ENCODE measurements around the gene ZNF626.
"Not testable (repeated sequence)": the region's sequence is repeated elsewhere in the genome, so short reads cannot be mapped to it uniquely, and the experiment has no call there.

Gene ZNF626

GRCh38 chr19:20661150-20661819, at the start of gene ZNF626:
ZNF626 (minus strand) TSS chr19:20661571; CDS start chr19:20661446, 125 bp downstream.
- peaks cover 52% of the 10 kb centered on the region for H3K36me3 Mint-ChIP-seq
- peak within 1 kb of the TSS; percentile 90 for H3K4me3 Mint-ChIP-seq
- peaks cover 4% of the 10 kb centered on the region for H3K9me3 Mint-ChIP-seq
- ATAC-seq (peak; percentile 99), DNase-seq (ENCODE audit: low spot score in 2 of 2) (peak; percentile 79 to 90)
- H3K4me1 Mint-ChIP-seq = peaks cover 42% of the 10 kb centered on the region
- H3K27ac Mint-ChIP-seq = peak within 1 kb of the TSS; percentile 97

- H3K4me3 Mint-ChIP-seq = no peak overlapping the region
- no peaks in the 10 kb centered on the region for H3K36me3 Mint-ChIP-seq
- no peak for ATAC-seq
- peaks cover 3% of the 10 kb centered on the region for H3K4me1 Mint-ChIP-seq
- DNase-seq (ENCODE audit: low spot score in 2 of 2) = no peak
- H3K9me3 Mint-ChIP-seq = no peaks in the 10 kb centered on the region
- H3K27ac Mint-ChIP-seq = no peak overlapping the region
Observed at GRCh38 chr19:20669263-20669662, 7.9 kb upstream of the ZNF626 start.

DNA sequence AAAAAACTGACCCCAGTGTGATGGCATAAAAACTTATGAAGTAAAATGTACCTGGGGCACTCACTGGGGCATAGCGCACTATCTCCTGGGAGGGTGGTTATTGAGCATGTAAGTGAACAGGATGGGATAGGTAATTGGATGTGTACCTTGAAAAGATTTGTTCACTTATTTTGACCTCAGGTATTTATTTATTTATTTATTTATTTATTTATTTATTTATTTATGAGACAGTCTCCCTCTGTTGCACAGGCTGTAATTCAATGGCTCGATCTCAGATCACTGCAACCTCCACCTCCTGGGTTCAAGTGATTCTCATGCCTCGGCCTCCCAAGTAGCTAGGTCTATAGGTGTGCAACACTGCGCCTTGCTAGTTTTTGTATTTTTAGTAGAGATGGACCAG, 5.9 kb upstream of the ZNF626 start:
- ATAC-seq (no peak), DNase-seq (ENCODE audit: low spot score in 2 of 2) (no peak)
- Mint-ChIP-seq H3K27ac (no peak overlapping the region), H3K9me3 (peaks cover 4% of the 10 kb centered on the region), H3K36me3 (no peaks in the 10 kb centered on the region), H3K4me3 (no peak overlapping the region), H3K4me1 (peaks cover 19% of the 10 kb centered on the region)

DNA sequence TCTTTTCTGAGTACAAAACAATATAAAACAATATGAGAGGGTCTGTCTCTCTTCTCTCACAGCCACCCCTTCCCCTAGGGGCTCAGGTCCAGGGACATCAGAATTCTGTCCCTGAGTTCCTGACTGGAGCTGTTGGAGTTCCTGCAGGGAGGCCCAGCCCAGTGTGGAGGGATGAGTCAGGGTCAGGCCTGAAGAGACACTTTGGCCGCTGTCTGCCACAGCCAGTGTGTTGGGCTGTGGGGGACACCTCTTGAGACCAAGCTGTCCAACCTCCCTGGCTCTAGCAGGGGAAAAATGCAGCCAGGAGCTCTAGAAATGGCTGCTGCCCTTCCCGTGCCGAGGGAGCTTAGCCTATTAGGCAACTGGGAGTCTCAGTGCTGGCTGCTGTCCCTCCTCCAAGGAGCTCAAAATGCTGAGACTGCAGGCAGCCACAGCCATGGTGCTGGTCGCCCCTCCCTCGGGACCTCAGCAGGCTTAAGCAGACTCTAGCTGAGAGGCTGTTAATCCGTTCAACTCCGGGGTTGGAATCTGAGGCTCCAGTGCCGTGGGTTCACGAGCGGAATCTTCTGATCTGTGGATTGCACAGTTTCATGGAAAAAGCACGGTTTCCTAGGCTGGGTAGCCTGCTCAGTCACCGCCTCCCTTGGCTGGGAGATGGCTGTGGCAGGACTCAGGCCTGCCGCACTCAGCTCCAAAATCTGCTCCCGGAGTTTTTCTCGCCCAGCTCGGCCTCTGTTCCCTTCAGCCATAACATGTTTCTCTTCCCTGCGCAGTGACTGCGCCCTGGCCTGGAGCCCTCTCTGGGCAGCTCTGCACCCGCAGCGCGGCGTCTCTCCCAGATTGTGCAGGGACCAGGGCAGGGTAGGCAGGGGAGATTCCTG, 3.8 kb upstream of the ZNF626 start:
- no peak for DNase-seq (ENCODE audit: low spot score in 2 of 2)
- Mint-ChIP-seq H3K9me3 (peaks cover 4% of the 10 kb centered on the region), H3K36me3 (peaks cover 14% of the 10 kb centered on the region), H3K27ac (peak overlapping the region; percentile 73), H3K4me1 (peaks cover 21% of the 10 kb centered on the region), H3K4me3 (peak overlapping the region; percentile 44)
- no peak for ATAC-seq

DNA sequence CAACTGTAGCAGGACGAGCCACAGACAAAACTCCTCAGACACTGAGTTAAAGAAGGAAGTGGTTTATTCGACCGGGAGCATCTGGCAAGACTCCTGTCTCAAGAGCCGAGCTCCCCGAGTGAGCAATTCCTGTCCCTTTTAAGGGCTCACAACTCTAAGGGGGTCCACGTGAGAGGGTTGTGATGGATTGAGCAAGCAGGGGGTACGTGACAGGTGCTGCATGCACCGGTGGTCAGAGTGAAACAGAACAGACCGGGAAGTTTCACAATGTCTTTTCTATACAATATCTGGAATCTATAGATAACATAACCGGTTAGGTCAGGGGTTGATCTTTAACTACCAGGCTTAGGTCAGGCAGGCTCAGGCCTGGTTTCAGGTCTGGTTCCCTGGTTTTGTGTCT, 3.1 kb upstream of the ZNF626 start:
- H3K9me3 Mint-ChIP-seq; DNase-seq (ENCODE audit: low spot score in 2 of 2); ATAC-seq: not testable (repeated sequence)
- Mint-ChIP-seq H3K4me3 (peak overlapping the region; percentile 44), H3K36me3 (peaks cover 20% of the 10 kb centered on the region), H3K27ac (peak overlapping the region; percentile 73), H3K4me1 (peaks cover 21% of the 10 kb centered on the region)

- Mint-ChIP-seq H3K4me1 (peaks cover 33% of the 10 kb centered on the region), H3K4me3 (no peak overlapping the region), H3K27ac (no peak overlapping the region), H3K36me3 (peaks cover 39% of the 10 kb centered on the region), H3K9me3 (peaks cover 4% of the 10 kb centered on the region)
- no peak for ATAC-seq
- no peak for DNase-seq (ENCODE audit: low spot score in 2 of 2)
Observed at GRCh38 chr19:20662421-20663105, 1.2 kb upstream of the ZNF626 start.

GRCh38 chr19:20660473-20661140, 764 bp downstream of the ZNF626 start:
- Mint-ChIP-seq H3K4me3 (peak overlapping the region; percentile 90), H3K4me1 (peaks cover 45% of the 10 kb centered on the region), H3K27ac (peak overlapping the region; percentile 97), H3K36me3 (peaks cover 58% of the 10 kb centered on the region), H3K9me3 (peaks cover 4% of the 10 kb centered on the region)
- ATAC-seq = no peak
- no peak for DNase-seq (ENCODE audit: low spot score in 2 of 2)

GRCh38 chr19:20640545-20640944, 20.8 kb downstream of the ZNF626 start:
- Mint-ChIP-seq H3K36me3 (peaks cover 81% of the 10 kb centered on the region), H3K4me3 (no peak overlapping the region), H3K4me1 (no peaks in the 10 kb centered on the region), H3K27ac (no peak overlapping the region), H3K9me3 (peaks cover 8% of the 10 kb centered on the region)
- ATAC-seq (no peak), DNase-seq (ENCODE audit: low spot score in 2 of 2) (no peak)

DNA sequence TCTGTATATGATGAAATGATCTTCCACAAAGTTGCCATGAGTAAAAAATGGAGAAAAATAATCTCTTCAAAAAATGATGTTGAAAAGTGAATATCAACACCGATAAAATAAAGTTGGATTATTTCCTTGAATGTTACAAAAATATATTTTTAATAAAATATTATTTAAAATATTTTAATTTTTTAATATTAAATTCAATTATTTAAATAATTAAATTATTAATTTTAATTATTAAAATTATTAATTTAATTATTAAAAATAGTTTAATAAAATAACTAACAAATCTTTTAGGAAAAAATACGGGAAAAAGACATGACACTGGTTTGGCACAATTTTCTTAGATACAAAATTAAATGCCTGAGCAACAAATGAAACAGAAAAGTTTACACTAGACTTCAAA, 21.3 kb downstream of the ZNF626 start:
- no peak overlapping the region for H3K27ac Mint-ChIP-seq
- H3K9me3 Mint-ChIP-seq = peaks cover 9% of the 10 kb centered on the region
- no peak for DNase-seq (ENCODE audit: low spot score in 2 of 2)
- H3K4me3 Mint-ChIP-seq = no peak overlapping the region
- peaks cover 81% of the 10 kb centered on the region for H3K36me3 Mint-ChIP-seq
- H3K4me1 Mint-ChIP-seq = no peaks in the 10 kb centered on the region
- ATAC-seq = no peak

DNA sequence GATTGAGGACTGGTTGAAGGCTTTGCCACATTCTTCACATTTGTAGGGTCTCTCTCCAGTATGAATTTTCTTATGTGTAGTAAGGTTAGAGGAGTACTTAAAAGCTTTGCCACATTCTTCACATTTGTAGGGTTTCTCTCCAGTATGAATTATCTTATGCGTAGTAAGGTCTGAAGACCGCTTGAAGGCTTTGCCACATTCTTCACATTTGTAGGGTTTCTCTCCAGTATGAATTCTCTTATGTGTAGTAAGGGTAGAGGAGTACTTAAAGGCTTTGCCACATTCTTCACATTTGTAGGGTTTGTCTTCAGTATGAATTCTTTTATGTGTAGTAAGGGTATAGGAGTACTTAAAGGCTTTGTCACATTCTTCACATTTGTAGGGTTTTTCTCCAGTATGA, 36.8 kb downstream of the ZNF626 start:
- not testable (repeated sequence) for H3K9me3 Mint-ChIP-seq; H3K36me3 Mint-ChIP-seq; H3K4me3 Mint-ChIP-seq; H3K4me1 Mint-ChIP-seq; DNase-seq (ENCODE audit: low spot score in 2 of 2); ATAC-seq; H3K27ac Mint-ChIP-seq

- Mint-ChIP-seq H3K4me3 (no peak overlapping the region), H3K36me3 (no peaks in the 10 kb centered on the region), H3K27ac (no peak overlapping the region), H3K4me1 (peaks cover 12% of the 10 kb centered on the region), H3K9me3 (peaks cover 26% of the 10 kb centered on the region)
- DNase-seq (ENCODE audit: low spot score in 2 of 2) (no peak), ATAC-seq (no peak)
Observed at GRCh38 chr19:20616071-20616470, 45.3 kb downstream of the ZNF626 start.

DNA sequence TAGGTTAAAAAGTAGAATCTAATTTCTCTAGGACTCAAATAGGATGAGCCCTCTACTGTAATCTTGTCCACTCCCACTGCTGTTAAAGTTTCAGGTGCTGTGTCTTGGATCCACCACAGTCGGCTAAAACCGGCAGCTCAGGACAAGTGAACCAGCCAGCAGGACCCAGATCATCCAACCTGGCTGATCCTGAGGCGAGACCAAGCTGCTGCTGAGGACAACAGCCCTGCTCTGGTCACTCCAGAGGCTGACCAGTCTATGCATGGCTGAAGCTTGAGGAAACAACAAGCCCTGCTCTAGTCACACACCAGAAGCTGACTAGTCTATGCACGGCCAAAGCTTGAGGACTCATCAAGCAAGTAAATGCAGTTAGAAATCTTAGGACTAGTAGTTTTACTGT, 46.4 kb downstream of the ZNF626 start:
- not testable (repeated sequence) for H3K36me3 Mint-ChIP-seq; DNase-seq (ENCODE audit: low spot score in 2 of 2); H3K27ac Mint-ChIP-seq; ATAC-seq; H3K4me3 Mint-ChIP-seq
- peaks cover 12% of the 10 kb centered on the region for H3K4me1 Mint-ChIP-seq
- peaks cover 31% of the 10 kb centered on the region for H3K9me3 Mint-ChIP-seq

- DNase-seq (ENCODE audit: low spot score in 2 of 2) (no peak), ATAC-seq (no peak)
- H3K4me3 Mint-ChIP-seq = no peak overlapping the region
- H3K27ac Mint-ChIP-seq = no peak overlapping the region
- no peaks in the 10 kb centered on the region for H3K36me3 Mint-ChIP-seq
- peaks cover 12% of the 10 kb centered on the region for H3K4me1 Mint-ChIP-seq
- H3K9me3 Mint-ChIP-seq = peaks cover 32% of the 10 kb centered on the region
Observed at GRCh38 chr19:20612711-20613316, 48.6 kb downstream of the ZNF626 start.

- Mint-ChIP-seq H3K36me3 (no peaks in the 10 kb centered on the region), H3K4me1 (peaks cover 12% of the 10 kb centered on the region), H3K9me3 (peaks cover 31% of the 10 kb centered on the region), H3K4me3 (no peak overlapping the region), H3K27ac (no peak overlapping the region)
- no peak for ATAC-seq
- no peak for DNase-seq (ENCODE audit: low spot score in 2 of 2)
Observed at GRCh38 chr19:20611866-20612265, 49.5 kb downstream of the ZNF626 start.

DNA sequence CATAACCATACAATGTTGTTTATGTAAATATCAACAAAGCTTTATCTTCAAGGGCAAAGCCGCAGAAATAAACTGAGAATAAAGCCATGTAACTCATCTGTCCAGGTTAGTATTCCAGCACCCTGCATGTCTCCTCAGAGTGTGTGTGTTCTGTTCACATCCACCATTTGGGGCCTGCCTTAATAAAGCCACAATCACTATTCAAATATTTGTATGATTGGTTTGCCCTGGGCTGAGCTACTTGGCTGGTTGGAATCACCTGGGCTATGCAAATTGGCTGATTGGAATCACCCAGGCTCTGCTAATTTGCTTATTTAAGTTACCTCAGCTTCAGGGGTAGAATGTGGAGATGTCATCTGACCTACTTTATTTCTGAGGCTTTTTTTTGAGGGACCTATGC, 53.4 kb downstream of the ZNF626 start:
- Mint-ChIP-seq H3K4me1 (peaks cover 12% of the 10 kb centered on the region), H3K9me3 (peaks cover 17% of the 10 kb centered on the region), H3K27ac (no peak overlapping the region), H3K36me3 (no peaks in the 10 kb centered on the region), H3K4me3 (no peak overlapping the region)
- no peak for ATAC-seq
- DNase-seq (ENCODE audit: low spot score in 2 of 2) = no peak

Data from stimulated activated effector memory CD8-positive, alpha-beta T cell treated with anti-CD3 and anti-CD28 coated beads, Interleukin-12 subunit alpha, Interleukin-12 subunit beta, amount 100 ng/mL, for 72 hours (primary cell).